HT1080 (cell line): ENCODE results near the gene GPR176. TPM values are rescaled to one million over a fixed set of nuclear protein-coding genes. Genes with fewer than 3 reads are reported as not detected.
"Not testable (repeated sequence)": the region's sequence is repeated elsewhere in the genome, so short reads cannot be mapped to it uniquely, and the experiment has no call there.

Experiments
- DNase-seq: peaks from one replicate; pipeline ENCODE4 v3.0.0-alpha.2; 2015; ENCODE audit warnings: low read depth
- total RNA-seq: library from RNA; depleted of rRNA; stranded (reverse); fragments of >200 nt; shearing (Covaris generic); gene quantifications from 2 replicates; pipeline ENCODE4 v1.2.3, GENCODE V29; 2014

The GPR176 gene
- total RNA-seq, 1 experiment from 2014 or later, result 58.1 TPM

GRCh38 chr15:39893051-39893450 lies 27.0 kb downstream of the GPR176 start:
- DNase-seq, result not testable (repeated sequence)

GRCh38 chr15:39892418-39892817 lies 27.6 kb downstream of the GPR176 start:
- DNase-seq, result no peak

GRCh38 chr15:39890621-39891020 lies 29.4 kb downstream of the GPR176 start:
- no peak for DNase-seq

- DNase-seq, result no peak
Observed at GRCh38 chr15:39889601-39890000, 30.5 kb downstream of the GPR176 start.

GRCh38 chr15:39888809-39889208 lies 31.3 kb downstream of the GPR176 start:
- DNase-seq, result no peak

- DNase-seq, result no peak
Observed at GRCh38 chr15:39888243-39888642, 31.8 kb downstream of the GPR176 start.

GRCh38 chr15:39887832-39888231 lies 32.2 kb downstream of the GPR176 start:
- DNase-seq, result peak; percentile 63

- DNase-seq, result no peak
Observed at GRCh38 chr15:39887211-39887610, 32.9 kb downstream of the GPR176 start.

- DNase-seq, result no peak
Observed at GRCh38 chr15:39886418-39886817, 33.6 kb downstream of the GPR176 start.

- DNase-seq, result no peak
Observed at GRCh38 chr15:39885099-39885777, 34.8 kb downstream of the GPR176 start.

- no peak for DNase-seq
Observed at GRCh38 chr15:39884351-39884750, 35.7 kb downstream of the GPR176 start.

- DNase-seq, result no peak
Observed at GRCh38 chr15:39882602-39883001, 37.5 kb downstream of the GPR176 start.

- no peak for DNase-seq
Observed at GRCh38 chr15:39881790-39882189, 38.3 kb downstream of the GPR176 start.

- DNase-seq, result no peak
Observed at GRCh38 chr15:39880718-39881387, 39.2 kb downstream of the GPR176 start.

GRCh38 chr15:39878406-39878785 lies 41.7 kb downstream of the GPR176 start:
- DNase-seq, result peak; percentile 15

GRCh38 chr15:39874890-39875549 lies 45.0 kb downstream of the GPR176 start:
- DNase-seq, result peak; percentile 24

- no peak for DNase-seq
Observed at GRCh38 chr15:39873978-39874377, 46.1 kb downstream of the GPR176 start.

- DNase-seq, result no peak
Observed at GRCh38 chr15:39870537-39870936, 49.5 kb downstream of the GPR176 start.

GRCh38 chr15:39869858-39870515 lies 50.1 kb downstream of the GPR176 start:
- DNase-seq, result no peak

GRCh38 chr15:39869254-39869653 lies 50.8 kb downstream of the GPR176 start:
- DNase-seq, result no peak

GRCh38 chr15:39868396-39868795 lies 51.7 kb downstream of the GPR176 start:
- no peak for DNase-seq

- DNase-seq, result no peak
Observed at GRCh38 chr15:39864116-39864515, 56.0 kb downstream of the GPR176 start.
